Loucy (cell line): ENCODE measurements around the gene ZNF354C.

Experiments used
- EZH2phosphoT487 ChIP-seq: fragments of 200-600 bp; IDR thresholded peaks from 2 replicates; pipeline ENCODE4 v1.6.1; 2018; ENCODE audit warnings: antibody characterized with exemption, mild to moderate bottlenecking, moderate library complexity, borderline replicate concordance
- TF ChIP-seq, protein P1 (sequence below): fragments of 200-600 bp; sonication (generic); conservative IDR thresholded peaks from 2 replicates; pipeline ENCODE4 v1.5.1; 2014; ENCODE audit warnings: mild to moderate bottlenecking, antibody characterized with exemption, low read length

DNA sequence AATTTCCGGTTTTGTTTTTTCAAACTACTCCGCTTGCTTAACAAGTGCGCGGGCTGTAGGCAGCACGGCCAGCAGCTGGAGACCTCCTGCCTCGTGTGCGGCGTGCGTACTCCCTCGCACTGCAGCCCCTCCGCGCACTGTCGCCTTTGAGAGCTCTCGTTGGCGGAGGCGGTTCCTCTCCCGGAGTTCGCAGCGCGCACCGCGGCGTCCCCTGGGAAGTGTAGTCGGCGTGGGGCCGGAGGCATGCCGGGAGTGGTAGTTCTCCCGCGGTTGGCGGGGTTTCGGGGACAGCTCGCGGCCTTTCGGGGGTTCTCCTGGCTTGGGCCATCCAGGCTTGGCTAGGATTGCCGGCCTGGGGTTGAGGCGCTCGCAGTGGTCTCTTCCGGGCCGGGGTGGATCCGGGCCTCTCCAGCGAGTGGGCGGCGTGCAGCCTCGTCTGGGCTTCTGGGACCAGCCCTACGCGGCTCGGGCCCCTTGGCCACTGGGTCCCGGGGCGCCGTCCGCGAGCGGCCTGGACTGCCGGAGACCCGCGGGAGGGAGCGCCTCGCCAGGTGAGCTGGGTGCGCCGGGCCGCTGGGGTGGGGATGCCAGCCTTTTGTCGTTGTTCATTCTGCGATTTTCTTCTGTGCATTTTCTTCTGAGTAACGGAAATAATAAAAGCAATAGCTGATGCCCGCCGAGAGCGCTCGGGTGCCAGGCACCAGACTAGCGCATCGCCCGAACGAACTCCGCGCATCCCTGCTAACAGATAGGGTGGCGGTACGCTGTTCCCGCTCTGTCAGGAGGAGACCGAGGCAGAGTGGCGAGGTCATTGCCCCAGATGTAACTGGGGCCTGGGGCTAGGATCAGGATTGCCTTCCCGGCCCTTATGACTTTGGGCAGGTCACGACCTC, at the start of gene ZNF354C:
- TF ChIP-seq, protein P1, sequence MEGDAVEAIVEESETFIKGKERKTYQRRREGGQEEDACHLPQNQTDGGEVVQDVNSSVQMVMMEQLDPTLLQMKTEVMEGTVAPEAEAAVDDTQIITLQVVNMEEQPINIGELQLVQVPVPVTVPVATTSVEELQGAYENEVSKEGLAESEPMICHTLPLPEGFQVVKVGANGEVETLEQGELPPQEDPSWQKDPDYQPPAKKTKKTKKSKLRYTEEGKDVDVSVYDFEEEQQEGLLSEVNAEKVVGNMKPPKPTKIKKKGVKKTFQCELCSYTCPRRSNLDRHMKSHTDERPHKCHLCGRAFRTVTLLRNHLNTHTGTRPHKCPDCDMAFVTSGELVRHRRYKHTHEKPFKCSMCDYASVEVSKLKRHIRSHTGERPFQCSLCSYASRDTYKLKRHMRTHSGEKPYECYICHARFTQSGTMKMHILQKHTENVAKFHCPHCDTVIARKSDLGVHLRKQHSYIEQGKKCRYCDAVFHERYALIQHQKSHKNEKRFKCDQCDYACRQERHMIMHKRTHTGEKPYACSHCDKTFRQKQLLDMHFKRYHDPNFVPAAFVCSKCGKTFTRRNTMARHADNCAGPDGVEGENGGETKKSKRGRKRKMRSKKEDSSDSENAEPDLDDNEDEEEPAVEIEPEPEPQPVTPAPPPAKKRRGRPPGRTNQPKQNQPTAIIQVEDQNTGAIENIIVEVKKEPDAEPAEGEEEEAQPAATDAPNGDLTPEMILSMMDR = no peak
- TF ChIP-seq EZH2phosphoT487 = no peak
